GM19240 (cell line): ENCODE measurements around the gene OR52B4.
"Not testable (repeated sequence)": the region's sequence is repeated elsewhere in the genome, so short reads cannot be mapped to it uniquely, and the experiment has no call there.

Source experiments
- DNase-seq: peaks from one replicate; pipeline ENCODE4 v3.0.0; 2011; ENCODE audit warnings: low spot score; ENCODE audit not compliant: insufficient read length

The OR52B4 gene

GRCh38 chr11:4368286-4368685 lies at the start of gene OR52B4:
OR52B4 (minus strand) TSS chr11:4368386; CDS start chr11:4368295, 91 bp downstream.
- no peak for DNase-seq

DNA sequence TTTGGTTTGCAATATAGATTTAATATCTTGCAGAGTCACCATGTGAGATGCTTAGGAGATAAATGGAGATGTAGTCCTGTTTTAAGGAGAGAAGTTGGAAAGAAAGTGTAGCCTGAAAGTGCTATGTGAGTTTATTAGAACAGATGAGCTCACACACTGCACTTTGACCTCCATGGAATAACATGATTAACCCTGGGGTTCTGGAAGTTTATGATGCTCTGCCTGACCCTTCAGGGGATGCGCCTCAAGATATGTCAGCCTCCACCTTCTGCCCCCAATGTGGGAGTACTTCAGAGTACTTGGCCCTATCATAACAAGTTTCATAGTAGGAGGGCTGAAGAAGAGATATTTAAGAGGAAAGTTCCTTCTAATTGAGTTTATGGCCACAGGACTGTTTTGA lies 48.6 kb upstream of the OR52B4 start:
- no peak for DNase-seq

- DNase-seq, result no peak
Observed at GRCh38 chr11:4416306-4416705, 48.1 kb upstream of the OR52B4 start.

DNA sequence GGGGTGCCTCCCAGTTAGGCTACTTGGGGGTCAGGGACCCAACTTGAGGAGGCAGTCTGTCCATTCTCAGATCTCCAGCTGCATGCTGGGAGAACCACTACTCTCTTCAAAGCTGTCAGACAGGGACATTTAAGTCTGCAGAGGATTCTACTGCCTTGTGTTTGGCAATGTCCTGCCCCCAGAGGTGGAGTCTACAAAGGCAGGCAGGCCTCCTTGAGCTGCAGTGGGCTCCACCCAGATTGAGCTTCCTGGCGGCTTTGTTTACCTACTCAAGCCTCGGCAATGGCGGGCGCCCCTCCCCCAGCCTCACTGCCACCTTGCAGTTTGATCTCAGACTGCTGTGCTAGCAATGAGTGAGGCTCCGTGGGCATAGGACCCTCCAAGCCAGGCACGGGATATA lies 38.0 kb upstream of the OR52B4 start:
- not testable (repeated sequence) for DNase-seq

DNA sequence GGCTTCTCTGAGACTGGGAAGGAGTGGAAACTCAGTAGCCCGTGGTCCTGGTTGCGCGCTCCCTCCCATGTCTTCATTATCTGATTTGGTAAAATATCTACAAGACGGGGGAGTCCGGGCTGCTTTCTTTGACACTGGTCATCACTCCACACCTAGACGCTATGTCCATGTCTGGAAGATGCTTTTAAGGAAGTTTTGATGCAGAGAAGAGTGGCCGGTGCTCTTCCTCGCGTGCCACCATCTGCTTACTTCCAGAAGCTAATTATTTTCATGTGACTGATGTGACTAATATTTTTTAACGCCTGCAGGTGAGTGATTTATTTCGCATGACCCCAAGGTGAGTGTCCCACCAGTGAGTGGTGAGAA lies 25.7 kb upstream of the OR52B4 start:
- DNase-seq, result no peak

DNA sequence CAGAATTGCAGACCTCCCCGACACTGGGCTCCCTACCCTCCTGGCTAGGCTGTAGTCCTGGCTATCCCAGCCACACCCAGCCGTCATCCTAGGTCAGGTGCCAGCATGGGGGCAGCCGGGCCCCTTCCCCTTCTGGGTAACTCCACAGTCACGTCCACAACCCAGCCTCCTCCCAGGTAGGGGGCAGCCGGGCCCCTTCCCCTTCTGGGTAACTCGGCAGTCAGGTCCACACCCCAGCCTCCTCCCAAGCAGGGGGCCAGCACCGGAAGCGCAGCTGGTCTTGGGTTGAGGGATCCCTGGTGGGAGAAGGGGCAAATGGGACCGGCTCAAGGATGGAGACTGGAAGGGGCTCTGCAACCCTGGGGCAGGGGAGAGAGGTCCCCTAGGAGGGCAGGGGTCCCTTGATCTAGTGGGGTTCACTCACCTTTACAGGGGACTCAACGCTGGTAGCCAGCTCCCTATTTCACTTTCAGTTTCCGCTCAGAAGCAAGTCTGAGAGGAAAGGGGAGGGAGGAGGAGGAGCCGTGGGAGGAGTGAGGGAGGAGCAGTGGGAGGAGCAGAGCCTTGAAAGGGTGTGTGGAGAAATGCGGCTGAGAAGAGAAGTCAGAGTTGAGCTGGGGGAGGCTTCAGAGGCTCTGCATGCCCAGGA lies 25.1 kb upstream of the OR52B4 start, which contains the start of gene TRIM21:
TSS of gene TRIM21 (minus strand) at position 494 of the 649 bp plus-strand sequence. CDS start 3,293 bp downstream, outside the sequence.
- peak; percentile 73 for DNase-seq

DNA sequence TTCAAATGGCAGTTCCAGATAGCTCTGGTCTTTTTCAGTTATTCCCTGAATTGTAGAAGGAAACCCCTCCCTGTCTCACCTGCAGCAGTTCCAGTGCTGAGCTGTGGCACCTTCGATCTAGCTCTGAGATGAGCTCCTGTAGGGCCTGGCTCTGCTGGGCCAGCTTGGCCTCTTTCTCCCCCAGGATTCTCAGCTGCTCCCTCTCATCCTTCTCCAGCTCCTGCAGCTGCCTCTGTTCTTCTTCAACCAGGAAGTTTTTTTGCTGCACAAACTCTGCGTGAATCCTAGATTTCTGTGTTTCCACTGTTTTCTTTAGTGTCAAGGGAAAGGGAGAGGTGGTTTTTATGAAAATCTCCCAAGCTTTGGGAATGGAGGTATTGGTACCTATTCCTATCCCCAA lies 20.0 kb upstream of the OR52B4 start:
- no peak for DNase-seq

DNA sequence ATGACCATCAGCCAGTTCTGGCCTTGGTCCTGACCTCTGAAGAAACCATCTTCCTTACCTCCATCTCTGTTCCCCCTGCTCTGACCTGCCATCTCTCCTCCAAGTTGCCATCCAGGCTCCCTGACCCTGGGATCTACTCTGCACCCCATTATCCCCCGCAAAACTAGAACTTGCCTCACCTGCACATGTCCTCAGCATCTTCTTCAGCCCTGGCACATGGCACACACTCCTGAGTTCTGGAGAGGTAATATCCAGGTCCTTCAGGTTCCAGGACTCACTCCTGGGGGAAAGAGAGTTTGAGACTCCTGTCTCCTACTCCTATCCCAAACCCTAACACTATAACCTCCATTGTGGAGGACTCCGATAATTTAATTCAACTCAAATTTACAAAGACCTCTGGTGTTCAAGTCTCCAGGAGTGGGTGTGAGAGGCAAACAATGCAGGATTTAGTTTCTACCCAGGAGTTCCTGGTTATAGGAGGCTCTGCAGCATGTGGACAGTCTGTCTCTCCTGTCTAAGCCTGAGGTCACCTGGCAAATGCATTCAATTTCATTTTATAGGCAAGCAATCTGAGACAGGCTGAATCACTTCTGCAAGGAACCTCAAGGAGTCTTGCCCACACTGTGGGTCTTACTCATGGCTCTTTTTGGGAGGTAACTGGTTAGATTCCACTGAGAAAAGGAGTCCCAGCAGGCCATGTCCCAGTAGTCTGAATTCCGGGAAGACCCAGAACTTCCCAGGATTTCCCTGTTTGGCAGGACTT lies 18.0 kb upstream of the OR52B4 start:
- no peak for DNase-seq

GRCh38 chr11:4381901-4382300 lies 13.7 kb upstream of the OR52B4 start:
- DNase-seq, result no peak

DNA sequence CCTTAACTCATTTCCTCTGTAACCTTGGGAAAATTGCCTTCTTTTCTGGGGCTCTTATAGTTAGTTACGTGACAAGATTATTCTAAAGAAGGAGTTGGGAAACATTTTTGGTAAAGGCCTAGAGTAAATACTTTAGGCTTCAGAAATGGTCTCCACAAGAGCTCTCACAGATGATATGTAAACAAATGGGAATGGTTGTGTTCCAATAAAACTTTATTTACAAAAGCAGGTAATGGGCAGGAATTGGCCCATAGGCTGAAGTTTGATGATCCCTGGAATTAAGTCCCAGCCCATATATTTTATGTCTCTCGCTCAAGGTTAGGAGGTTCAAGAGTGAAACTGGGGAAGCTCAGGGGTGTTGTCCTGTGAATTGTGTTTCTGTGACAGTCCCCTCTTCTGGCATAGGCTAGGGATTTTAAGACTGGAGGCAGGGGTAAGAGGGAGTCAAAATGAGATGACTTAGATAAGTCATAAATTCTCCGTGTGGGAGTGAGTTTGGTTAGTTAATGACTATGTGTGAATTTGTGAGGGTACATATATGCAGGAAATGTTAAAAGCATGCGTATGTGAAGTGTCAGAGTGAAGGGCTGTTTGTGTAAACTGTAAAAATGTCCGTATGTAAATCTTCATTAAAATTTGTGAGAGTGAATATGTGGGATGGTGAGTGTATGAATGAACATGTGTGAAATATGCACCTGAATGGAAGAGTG lies 7.4 kb upstream of the OR52B4 start:
- DNase-seq, result no peak

GRCh38 chr11:4370166-4370565 lies 2.0 kb upstream of the OR52B4 start:
- no peak for DNase-seq

DNA sequence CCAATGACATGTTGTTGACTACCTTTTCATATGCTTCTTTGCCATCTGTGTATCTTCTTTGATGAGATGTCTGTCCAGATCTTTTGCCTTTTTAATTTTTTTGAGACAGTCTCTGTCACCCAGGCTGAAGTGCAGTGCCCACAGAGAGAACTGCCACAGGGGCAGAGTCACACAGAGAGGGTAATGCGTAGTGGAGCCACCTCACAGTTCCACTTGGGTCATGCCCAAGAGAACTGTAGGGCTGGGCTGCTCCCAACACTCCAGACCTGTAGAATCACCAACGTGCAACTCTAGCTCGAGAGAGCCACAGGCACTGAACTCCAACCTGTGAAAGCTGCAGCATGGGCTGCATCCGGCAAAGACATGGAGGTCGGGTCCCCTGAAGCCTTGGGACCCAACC lies 20.0 kb downstream of the OR52B4 start:
- DNase-seq, result not testable (repeated sequence)

DNA sequence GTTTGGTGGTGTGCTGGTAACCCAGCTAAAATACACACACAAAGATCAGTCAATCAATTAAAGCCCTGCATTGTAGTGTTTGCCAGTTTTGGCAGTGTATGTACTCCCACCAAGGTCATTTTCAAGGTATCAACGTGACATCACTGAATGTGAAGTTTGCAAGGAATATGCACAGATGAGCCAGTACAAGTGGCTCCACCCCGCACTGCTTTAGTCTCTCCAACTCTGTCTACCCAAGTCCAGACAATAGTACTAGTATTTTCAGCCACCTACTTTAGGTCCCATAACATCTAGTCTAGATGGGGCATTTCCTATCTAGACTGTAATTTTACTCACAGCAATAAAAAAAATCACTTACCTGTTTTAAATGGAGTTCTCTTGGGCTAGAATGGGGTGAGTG lies 22.8 kb downstream of the OR52B4 start:
- DNase-seq, result not testable (repeated sequence)

- DNase-seq, result not testable (repeated sequence)
Observed at GRCh38 chr11:4334356-4334755, 33.8 kb downstream of the OR52B4 start.
